AG04449 (cell line): ENCODE data around the gene POLR2E.

ENCODE experiments used
- CTCF ChIA-PET: fragments of 350-600 bp; formaldehyde crosslinking; extraction: SDS; loops from one replicate; lab custom pipeline; 2021; ENCODE audit warnings: antibody characterized with exemption; lab: Yijun Ruan, JAX
- POLR2A ChIA-PET: fragments of 400-600, 350-600 bp; formaldehyde crosslinking; extraction: SDS; loops from one replicate; lab custom pipeline; 2020; ENCODE audit warnings: antibody characterized with exemption, inconsistent platforms; lab: Yijun Ruan, JAX
- DNase-seq: peaks from one replicate; pipeline ENCODE4 v3.0.0-alpha.2; 2010; ENCODE audit warnings: low read depth, low spot score
- H3K4me3 ChIP-seq: 2 replicates; pipeline ENCODE4 v1.5.1; 2011; ENCODE audit warnings: low read depth, mild to moderate bottlenecking, control low read depth, low read length
- CTCF ChIP-seq: IDR thresholded peaks from one replicate; pipeline ENCODE4 v1.5.1; 2011; ENCODE audit warnings: mild to moderate bottlenecking, moderate library complexity, low read length, control low read depth, inconsistent platforms; ENCODE audit not compliant: insufficient read depth; ENCODE audit errors: missing control alignments

The POLR2E gene

DNA sequence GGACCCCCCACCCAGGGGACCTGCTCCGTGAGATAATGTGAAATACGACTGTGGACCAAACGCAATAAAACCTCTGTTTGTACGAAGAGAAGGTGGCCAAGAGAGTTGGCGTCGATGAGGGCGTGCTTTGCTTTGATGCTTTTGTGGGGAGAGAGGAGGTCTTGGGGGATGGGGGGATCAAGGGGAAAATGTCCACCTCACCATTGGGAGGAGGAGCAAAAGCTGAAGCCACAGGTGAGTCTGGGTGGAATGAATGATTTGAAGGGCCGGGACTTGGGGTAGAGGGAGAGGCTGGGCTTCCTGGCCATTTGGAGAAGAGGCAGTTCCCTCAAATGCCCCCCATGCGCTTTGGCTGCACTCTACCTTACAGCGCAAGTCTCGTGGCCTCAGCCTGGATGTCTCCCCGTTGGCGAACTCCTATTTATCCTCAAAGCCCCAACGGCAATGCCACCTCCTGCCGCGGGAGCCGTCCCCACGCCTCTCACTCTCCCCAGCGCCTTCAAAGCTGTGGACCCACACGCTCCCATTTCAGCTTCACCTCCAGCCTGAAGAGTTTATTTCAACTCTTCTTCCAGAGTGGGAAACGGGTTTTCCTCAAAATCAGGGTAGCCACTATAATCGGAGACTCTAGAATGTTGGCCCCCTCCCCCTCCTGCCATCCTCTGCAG lies 56.1 kb downstream of the POLR2E start:
- CTCF ChIA-PET: interaction anchor here (1.0 to 2.2 kb wide), 3 partner anchors 9 to 26 kb away, joined by 5 to 7 read pairs (median 5); partner anchors contain the start of gene CNN2
- DNase-seq: no peak
- POLR2A ChIA-PET: interaction anchor here (0.6 to 7.8 kb wide), 7 partner anchors 10 to 214 kb away, joined by 3 to 104 read pairs (median 4); partner anchors contain the start of gene CNN2
- no peak for TF ChIP-seq CTCF
- no peak overlapping the region; the same call in 1 of the 2 replicates for H3K4me3 ChIP-seq

- POLR2A ChIA-PET: interaction anchor here (7.8 kb wide), 1 partner anchor 8 kb away, joined by 104 read pairs; the partner anchor contains the start of gene CNN2
- DNase-seq: no peak
- no peak for TF ChIP-seq CTCF
- no peak overlapping the region for H3K4me3 ChIP-seq
- CTCF ChIA-PET: interaction anchor here (1.6 kb wide), 1 partner anchor 75 kb away, joined by 4 read pairs; no protein-coding TSS in a partner anchor
Observed at GRCh38 chr19:1037621-1038064, 57.5 kb downstream of the POLR2E start.
